ENCODE data around the gene TWIST2.

Gene TWIST2

DNA sequence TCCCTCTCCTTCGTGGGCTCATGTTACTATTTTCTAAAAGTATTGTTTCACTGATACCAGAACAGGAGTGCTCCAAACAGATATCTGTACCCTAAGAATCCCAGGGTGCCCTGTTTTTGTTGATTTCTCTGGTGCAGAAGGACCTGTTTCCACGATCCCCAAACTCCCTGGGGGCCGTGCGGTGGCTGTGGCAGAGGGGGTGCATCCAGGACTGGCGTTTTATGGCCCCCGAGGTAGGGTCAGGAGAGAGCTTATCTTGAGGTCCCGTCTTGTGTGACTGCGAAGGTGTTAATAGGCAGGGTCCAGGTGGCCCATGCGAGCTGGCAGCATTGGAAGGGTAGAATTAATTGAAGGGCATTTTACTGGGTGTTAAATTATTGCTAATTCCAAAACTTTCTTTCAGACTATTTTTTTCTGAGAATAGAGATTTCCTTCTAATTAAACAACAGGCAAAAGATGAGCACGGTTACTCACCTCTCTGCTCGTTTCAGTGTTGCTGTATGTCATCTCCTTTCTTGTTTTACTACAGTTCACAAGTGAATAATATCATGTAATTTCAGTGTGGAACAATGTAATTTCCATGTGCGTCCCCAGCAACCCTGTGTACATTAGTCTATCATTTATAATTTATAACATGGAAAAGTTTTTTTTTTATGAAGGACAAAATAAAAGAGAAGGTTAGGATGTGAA lies 8.2 kb downstream of the TWIST2 start:
- no peak for DNase-seq (ENCODE audit: low read depth in 2 of 3, low spot score in 2 of 3)

DNA sequence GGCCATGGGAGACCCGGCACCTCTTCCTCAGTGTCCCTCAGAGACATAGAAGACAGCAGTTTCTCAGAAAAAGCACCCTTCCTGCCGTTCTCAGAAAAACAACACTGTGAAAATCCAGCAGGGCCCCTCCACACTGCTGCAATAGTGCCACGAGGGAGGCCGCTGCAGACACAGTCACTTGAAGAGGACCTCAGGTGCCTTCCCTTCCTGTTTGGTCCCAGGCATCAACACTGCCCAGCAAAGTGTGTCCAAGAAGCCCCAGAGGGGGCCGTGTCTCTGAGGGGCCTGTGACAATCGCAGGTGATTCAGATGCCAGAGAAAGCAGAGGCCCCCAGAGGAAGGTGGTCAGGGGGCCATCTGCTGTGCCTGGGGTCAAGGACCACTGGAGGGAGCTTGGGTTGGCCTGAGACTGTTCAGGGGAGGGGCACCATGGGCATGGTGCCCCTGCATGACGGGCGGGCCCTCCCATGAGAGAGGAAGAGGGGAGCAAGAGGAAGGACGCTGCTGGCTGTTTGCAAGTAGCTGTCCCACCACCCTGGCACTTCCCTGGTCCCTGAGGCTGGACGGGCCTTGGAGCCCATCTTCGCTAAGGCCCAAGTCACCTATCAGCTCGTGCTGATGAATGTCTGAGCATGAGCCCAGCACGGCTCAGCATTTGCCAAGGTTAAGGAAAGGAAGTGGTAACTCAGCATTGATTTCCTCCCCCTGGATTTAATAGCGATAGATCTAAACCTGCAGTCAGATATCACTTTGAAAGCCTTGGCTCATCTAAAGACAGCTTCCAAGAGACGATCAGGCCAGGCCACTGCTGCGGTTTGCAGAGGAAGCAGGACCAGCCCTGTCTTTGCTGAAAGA lies 9.1 kb downstream of the TWIST2 start:
- DNase-seq (ENCODE audit: low read depth in 2 of 3, low spot score in 2 of 3) = no peak

DNA sequence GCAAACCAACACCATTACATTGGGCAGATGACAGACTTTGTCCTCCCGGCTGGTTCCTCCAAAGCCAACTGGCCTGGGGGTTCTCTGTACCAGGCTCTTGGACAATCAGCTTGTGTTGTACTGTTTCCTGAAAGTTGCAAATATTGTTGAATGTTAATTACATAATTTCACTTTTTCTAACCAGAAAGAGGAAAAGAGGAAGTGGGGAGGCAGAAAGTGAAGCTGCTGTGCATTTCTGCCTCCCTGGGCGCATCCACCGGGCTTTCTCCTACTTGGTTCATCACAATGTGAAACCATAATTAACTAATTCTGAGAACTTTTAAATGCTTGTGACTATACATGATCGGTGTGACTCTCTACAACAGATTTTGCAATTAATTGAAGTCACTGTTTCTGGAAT lies 10.1 kb downstream of the TWIST2 start:
- no peak for DNase-seq (ENCODE audit: low read depth in 2 of 3, low spot score in 2 of 3)

DNA sequence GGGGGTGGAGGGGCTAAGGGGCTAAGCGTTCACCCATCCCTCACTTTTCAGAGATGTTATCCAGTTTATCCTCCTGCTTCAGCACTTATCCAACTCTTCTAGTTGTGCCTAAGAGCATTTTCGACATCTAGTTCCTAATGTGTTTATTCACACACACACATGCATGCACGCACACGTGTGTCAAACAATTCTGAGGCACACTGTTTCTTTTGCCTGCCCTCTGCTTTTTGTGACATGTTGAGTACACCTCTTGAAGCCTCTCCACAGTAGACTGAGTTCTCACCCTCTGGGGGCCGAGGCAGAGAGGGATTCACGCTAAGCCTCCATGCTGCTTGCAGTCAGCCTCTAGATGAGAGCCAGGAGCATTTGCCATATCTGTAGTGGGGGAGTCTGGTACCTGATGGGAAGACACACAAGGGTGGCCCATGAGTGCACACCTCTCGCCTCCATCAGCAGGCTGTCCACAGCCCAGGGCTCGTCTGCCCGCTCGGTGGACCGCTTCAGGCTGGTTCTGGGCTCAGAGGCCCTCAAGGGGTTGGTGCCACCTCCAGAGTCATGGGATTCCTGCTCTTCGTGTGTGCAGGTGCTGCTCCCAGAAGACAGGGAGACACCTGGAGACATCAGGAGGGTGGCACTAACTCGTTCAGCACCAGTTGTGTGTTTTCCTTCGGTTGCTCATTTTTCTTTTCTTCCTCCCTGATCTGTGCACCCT lies 11.9 kb downstream of the TWIST2 start:
- no peak for DNase-seq (ENCODE audit: low read depth in 2 of 3, low spot score in 2 of 3)

DNA sequence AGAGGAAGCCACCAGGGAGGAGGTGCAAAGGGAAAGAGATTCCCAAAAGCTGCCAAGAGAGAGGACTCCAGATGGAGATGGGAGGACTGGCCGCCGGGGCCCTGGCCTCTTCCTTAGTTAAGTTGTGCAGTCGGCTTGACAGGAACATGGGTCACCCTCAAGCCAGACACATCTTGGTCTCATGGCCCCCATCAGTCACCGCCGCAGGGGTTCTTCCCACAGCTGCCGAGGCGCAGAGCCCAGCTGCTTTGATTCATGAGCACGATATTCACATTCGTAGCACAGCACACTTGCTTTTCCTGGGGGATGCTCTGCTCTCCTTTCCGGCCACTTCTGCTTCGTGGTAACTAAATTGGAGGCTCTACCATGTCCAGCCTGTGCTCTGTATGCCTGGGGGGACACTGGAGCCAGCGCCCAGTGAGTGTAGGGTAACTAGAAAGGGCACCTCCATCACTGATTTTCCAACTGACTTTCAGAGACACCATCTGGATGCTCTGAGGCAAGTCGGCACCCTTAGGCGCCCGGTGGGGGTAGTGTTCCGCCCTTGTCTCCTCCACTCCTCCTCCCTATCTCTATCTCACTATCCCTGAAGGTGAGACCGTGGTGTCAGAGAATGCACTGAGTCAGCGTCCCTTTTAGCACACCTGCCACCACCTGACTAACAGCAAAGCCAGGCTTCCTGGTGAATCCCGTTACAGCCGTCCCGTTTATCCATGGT lies 13.3 kb downstream of the TWIST2 start:
- DNase-seq (ENCODE audit: low read depth in 2 of 3, low spot score in 2 of 3) = no peak

DNA sequence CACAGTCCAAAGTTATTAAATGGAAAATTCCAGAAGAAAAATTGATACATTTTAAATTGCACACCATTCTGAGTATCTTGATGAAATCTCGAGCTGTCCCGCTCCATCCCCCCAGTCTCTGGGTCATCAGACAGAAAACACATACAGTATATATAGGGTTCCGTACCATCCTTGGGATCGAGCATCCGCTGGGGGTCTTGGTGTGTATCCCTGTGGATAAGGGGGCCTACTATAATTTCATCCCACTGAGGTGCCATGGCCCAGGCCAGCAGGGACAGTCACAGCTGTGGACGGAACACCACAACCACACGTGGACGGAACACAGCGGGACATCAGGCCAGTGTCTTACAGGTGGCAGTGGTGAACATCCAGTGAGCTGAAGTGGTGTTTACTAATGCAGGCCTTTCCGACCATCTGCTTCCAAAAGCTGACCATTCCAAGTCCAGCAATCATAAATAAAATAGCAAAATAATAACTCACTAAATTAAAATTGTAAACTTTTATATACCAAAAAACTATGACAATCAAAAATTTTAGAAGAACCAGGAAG lies 14.0 kb downstream of the TWIST2 start:
- no peak for DNase-seq (ENCODE audit: low read depth in 2 of 3, low spot score in 2 of 3)

DNA sequence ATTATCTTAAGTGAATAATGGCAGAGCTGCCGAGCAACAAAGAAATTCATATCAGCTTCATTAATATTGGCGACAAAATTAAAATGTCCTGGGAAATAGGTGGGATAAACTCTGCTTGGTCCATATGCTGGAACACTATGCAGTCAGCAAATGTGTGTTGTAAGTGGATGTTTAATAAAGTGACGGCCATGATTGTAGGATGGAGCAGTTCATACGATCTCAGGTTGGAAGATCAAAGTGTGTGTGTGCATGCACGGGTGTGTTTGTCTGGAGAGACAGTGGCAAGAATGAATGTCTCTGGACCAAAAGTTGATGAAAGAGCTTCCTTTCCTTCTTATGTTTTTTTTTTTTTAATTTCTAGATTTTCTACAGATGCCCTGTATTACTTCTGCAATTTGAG lies 14.8 kb downstream of the TWIST2 start:
- no peak for DNase-seq (ENCODE audit: low read depth in 2 of 3, low spot score in 2 of 3)

DNA sequence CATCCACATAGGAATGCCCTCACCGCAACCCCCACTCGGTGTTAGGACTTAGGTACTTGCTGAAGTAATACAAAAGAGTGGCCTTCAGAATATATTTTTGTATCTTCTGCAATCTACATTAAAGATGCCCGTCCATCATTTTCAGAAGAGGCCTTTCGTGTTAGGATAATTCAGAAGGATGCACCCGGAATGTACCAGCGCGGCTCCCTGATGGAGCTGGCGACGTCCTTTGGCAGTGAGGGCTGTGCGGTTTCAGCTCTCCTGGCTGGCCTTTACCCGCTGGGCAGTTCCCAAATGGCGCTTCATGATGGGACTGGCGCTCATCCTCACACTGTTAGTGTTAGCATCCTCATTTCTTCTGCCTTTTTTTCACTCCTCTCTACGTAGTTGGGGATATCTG lies 15.3 kb downstream of the TWIST2 start:
- DNase-seq (ENCODE audit: low read depth in 2 of 3, low spot score in 2 of 3) = no peak

DNA sequence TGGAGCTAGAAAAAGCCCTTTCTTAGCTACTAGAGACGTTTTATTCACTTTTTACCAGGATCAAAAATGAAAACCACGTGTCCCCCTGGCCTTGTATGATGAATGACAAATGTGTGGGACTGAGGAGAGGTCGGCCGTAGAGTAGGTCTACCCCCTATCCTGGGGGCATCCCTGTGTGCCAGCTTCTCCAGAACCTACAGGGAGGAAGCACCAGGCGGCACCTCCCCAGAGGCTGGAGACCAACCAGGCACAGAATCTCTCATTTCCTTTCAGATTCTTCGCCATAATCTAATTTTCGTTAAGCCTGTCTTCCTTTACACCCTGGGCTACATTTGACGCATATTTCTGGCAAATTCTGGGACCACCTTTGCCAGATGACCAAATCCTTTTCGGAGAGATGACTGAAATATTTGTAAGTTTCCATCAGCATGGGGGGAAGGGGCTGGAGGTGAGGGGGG lies 15.9 kb downstream of the TWIST2 start:
- no peak for DNase-seq (ENCODE audit: low read depth in 2 of 3, low spot score in 2 of 3)

DNA sequence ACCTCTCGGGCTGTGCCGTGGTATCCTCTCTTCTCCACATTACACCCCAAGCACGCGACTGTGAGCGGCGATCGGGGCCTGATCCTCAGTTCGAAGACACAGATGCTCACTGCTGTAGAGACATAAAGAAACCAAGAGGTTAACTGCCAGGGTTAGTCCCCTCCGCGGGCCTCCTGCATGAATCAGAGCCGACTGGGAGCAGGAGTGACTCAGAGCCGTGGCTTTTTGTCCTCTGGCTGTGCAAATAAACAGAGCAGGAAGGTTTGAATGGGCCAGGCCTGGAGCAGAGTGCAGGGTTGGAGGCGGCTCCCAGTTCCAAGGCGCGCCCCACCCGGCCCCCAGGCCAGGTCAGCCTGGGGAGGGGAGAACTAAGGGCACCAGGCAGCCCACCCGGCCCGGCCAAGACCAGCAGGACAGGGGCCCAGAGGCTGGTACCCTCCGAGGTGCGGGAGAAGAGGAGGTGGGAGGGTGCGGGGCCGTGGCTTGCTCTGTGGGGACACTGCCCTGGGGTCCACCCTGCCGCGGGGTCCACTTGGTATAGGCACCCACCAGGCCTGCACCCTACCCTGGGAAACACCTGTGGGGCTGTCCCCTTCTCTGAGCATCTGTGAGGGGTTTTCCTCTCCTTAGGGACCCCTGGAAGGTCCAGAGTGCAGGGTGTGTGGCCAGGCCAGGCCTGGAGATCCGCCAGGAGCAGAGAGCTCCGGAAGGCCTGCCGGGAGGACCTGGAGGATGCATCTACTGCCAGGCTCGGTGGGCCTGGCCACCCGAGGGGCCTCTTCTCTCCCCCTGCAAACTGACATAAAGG lies 16.5 kb downstream of the TWIST2 start:
- DNase-seq (ENCODE audit: low read depth in 2 of 3, low spot score in 2 of 3) = peak in 2 of 3 experiments; percentile 5 to 28

DNA sequence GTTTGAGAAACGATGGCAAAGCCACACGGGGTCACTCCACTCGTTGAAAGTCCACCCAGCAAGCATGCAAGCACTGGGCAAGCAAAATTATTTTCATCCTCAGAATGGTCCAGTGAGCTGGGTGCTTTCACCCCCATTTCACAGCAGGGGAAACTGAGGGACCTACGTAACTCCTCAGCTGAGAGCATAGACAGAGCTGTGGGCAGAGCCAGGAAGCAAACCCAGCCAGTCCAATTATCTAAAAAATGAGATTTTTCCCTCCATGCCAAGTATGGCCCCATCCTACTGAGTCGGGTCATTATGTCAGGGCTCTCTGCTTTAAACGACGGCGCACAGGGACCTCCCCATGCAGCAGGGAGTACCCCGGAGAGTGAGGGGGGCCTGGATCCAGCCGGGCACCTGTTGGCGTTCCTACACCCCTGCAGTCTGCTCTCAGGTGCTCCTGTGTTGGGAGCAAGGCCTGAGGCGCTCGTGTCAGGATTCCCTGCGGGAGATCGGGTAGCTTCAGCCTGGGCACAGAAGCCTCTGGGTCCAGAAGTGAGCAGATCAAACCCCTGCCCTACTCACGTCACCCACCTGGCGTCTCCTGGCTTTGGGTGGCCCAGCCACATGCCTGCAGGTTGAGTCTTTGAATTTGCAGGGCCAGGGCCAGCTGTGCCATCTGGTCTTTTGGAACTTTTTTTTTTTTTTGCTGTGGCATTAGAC lies 17.3 kb downstream of the TWIST2 start:
- no peak for DNase-seq (ENCODE audit: low read depth in 2 of 3, low spot score in 2 of 3)

DNA sequence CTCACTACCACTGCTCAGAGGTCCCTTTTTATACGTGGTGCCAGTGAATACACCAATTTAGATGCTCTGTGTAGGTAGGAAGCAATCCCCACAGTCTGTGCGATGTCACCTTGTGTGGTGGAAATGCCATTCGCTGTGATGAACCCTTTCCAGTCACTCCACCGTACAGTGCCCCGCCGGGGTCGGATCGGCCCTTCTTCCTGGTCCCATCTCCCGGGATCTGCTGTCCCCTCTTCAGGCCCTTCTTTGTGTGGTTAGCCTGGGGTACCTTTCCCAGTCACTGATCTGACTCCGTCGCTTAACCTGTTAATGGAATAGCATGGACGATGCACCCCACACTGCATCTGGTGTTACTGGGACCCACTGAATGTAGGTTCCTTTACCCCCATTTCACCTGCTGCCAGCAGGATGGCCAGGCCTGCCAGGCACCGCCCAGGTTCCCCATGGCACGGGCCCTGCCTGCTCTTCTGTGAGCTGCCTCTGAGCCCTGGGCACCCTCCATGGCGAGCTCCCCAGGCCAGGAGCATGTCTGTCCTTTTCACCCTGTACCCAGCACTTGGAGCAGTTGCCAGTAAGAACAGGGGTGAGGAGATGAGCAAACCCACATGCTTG lies 18.0 kb downstream of the TWIST2 start:
- DNase-seq (ENCODE audit: low read depth in 2 of 3, low spot score in 2 of 3) = no peak

DNA sequence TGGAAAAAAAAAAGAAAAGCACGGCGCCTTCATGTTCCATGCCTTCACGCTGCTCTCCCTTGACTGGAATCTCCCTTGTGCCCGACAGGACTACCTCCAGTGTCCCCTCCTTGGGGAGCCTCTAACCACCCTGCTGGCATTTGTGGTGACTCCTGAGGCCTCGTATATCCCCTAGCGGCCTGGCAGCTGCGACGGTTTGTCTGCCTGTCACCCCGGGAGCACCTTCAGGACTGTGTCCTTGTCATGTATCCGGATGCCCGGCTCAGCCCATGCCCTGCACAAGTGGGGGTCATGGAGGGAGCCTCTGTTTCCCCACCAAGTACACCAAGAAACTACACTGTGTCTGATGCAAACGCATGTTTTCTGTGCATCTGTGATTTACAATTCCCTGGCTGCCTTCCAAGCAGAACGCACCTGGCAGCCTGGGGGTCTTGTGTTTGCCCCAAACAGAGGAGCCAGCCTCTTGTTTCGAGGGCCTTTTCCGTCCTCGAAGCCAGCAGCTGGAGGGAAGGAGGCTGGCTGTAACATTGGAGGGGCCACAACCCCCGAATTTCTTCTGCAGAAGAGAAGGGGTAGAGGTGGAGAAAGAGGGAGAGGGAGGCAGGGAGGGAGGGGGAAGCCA lies 18.9 kb downstream of the TWIST2 start:
- DNase-seq (ENCODE audit: low read depth in 2 of 3, low spot score in 2 of 3) = no peak

DNA sequence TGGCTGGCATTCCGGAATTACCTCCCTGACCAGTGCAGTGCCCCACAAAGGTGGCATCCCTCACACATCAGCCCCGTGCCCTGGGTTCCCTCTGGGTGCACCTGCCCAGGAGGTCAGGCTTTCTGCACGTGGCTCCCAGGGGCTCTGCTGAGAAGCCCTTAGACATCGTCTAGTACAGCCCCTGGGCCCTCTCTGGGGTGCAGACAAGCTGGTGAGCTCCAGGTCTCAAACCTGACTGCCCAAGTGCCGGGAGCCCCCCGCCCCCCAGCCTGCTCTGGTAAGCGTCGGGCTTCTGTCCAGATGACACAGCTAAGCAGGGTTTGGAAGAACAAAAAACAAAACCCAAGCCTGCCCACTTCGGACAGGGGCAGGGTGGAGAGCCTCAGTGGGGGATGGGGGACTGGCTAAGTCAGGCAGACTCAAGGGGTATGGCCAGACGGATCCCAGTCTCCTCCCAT lies 20.2 kb downstream of the TWIST2 start:
- no peak for DNase-seq (ENCODE audit: low read depth in 2 of 3, low spot score in 2 of 3)

DNA sequence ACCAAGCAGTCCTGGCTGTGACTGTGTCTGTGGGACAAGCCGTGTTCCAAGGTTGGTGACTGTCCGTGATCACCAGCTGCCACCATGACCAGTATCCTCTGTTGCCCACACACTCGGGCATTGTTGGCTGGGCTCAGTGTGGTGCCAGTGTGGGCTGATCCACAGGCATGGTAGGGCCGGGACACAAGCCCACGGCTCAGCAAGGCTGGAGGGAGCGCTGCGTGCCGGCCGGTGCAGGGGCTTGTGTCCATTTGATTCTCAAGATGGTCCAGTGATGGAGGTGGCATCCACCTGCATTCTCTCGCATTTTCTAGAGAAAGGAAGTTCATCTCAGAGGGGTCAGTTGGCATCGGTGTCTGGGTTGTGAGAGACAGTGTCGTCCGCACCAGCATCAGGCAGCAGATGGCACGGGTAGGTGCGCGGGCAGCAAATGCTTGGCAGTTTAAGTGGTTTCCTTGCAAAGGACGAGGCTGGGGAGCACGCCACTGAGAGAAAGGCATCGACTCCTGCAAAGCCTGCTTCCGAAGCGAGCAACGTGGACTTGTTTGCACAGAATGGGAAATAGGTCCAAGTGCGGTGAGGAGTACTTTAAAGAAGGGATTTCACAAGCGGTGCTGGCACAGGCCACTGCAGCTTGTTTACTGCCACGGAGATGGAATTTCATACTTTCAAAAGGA lies 20.9 kb downstream of the TWIST2 start:
- no peak for DNase-seq (ENCODE audit: low read depth in 2 of 3, low spot score in 2 of 3)

DNA sequence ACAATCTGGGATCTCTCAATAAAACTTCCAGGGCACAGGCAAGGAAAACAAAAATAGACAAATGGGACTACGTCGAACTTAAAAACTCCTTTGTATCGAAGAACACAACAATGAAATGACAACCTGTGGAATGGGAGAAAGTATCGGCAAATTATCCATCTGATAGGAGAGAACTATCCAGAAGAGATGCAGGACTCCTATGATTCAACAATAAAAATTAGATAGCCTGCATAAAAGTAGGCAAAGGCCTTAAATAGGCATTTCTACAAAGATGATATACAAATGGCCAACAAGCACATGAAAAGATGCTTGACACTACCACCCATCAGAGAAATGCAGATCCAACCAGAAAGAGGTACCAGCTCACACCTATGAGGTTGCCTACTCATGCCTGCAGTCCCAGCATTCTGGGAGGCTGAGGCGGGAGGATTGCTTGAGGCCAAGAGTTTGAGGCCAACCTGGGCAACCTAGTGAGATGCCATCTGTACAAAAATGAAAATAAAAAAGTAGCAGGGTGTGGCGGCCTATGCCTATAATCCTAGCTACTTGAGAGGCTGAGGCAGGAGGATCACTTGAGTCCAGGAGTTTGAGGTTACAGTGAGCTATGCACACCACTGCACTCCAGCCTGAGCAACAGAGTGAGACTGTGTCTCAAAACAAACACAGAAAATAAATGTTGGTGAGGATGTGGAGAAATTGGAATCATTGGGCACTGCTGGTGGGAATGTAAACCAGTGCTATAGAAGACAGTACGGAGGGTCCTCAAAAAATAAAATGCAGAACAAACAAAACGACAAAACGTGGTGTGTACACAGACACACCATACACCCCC lies 21.6 kb downstream of the TWIST2 start:
- DNase-seq (ENCODE audit: low read depth in 2 of 3, low spot score in 2 of 3) = no peak

DNA sequence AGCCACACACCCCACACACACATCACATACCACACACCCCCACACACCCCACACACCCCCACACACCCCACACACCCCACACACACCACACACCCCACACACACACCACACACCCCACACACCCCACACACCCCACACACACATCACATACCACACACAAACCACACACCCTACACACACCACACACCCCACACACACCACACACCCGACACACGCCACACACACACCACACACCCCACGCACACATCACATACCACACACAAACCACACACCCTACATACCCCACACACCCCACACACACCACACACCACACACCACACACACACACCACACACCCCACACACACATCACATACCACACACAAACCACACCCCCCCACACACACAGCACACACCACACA lies 22.4 kb downstream of the TWIST2 start:
- DNase-seq (ENCODE audit: low read depth in 2 of 3, low spot score in 2 of 3) = no peak
